HG02852 (cell line): Measurements from ENCODE around the gene ACSL4.

ENCODE experiments used
- ATAC-seq: cut with Tn5 transposase; IDR thresholded peaks from one replicate; pipeline ENCODE4 v1.9.1; 2021; ENCODE audit warnings: mild to moderate bottlenecking, moderate library complexity; ENCODE audit not compliant: unreplicated experiment

ACSL4 gene

GRCh38 chrX:109619771-109620170 is 113.3 kb downstream of the ACSL4 start:
- no peak for ATAC-seq

GRCh38 chrX:109614951-109615350 is 118.1 kb downstream of the ACSL4 start:
- ATAC-seq = no peak

DNA sequence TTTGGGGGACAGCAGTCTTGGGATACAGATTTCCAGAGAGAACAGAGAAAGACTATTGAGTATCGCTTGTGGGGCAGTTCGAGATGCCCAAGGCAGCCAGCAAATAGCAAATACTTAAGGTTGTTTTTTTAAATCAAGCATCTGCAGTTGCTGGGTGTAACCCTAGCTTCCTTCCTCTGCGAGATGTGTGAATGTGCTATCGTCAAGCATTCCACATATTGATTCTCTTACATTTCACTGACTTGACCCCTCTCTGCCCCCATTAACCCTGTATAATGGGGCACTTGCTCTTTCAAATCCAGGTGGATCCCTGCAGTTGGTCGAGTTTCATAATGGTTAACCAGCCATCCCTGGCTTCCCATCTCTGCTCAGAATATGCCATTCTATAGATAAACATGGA is 131.6 kb downstream of the ACSL4 start:
- ATAC-seq = no peak

DNA sequence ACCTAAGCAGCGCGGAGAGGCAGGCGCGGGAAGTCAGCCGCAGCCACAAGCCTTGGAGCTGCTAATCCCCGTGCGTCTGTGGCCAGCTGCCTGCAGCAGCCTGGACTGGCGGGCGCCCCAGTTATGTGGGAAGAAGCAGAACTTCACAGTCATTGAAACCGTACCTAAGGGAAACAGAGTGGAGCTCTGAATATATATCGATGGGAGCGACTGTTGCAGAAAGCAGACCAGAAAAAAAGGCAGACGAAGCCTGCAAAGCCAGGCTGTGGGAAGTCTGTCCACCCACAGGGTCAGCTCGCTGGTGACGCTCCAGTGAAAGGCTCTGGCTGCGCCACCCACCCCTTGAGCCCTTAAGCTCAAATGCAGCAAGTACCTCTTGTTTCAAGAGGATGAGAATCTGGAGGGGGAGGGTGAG is 132.8 kb downstream of the ACSL4 start:
- no peak for ATAC-seq

GRCh38 chrX:109596015-109596414 is 137.0 kb downstream of the ACSL4 start:
- no peak for ATAC-seq
